ENCODE measurements around the gene KCNG2. TPM values are rescaled to one million over a fixed set of nuclear protein-coding genes. Genes with fewer than 3 reads are reported as not detected.

KCNG2 gene
- total RNA-seq, 1 experiment from 2014 or later, result not detected

GRCh38 chr18:79760348-79760747 is 37.4 kb upstream of the KCNG2 start:
- Histone ChIP-seq H3K36me3 (no peaks in the 10 kb centered on the region), H3K9me3 (replicated peaks) (no peaks in the 10 kb centered on the region), H3K27ac (no peak overlapping the region), H3K4me1 (no peaks in the 10 kb centered on the region), H3K4me3 (no peak overlapping the region), H3K27me3 (no peaks in the 10 kb centered on the region)
- DNase-seq, result no peak

GRCh38 chr18:79760881-79761280 is 36.9 kb upstream of the KCNG2 start:
- Histone ChIP-seq H3K36me3 (no peaks in the 10 kb centered on the region), H3K27me3 (no peaks in the 10 kb centered on the region), H3K4me1 (no peaks in the 10 kb centered on the region), H3K27ac (no peak overlapping the region), H3K9me3 (replicated peaks) (no peaks in the 10 kb centered on the region), H3K4me3 (no peak overlapping the region)
- DNase-seq, result no peak

- no peak for DNase-seq
- Histone ChIP-seq H3K9me3 (replicated peaks) (no peaks in the 10 kb centered on the region), H3K4me3 (no peak overlapping the region)
Measured at GRCh38 chr18:79763407-79763806, 34.3 kb upstream of the KCNG2 start.

GRCh38 chr18:79764131-79764530 is 33.6 kb upstream of the KCNG2 start:
- H3K36me3 ChIP-seq, result no peaks in the 10 kb centered on the region
- H3K9me3 ChIP-seq (replicated peaks), result no peaks in the 10 kb centered on the region
- DNase-seq, result no peak
- no peak overlapping the region for H3K4me3 ChIP-seq
- no peak overlapping the region for H3K27ac ChIP-seq
- H3K27me3 ChIP-seq, result no peaks in the 10 kb centered on the region
- H3K4me1 ChIP-seq, result no peaks in the 10 kb centered on the region

More at GRCh38 chr18:79763407-79763806, 34.3 kb upstream of the KCNG2 start:
- no peak overlapping the region for H3K27ac ChIP-seq
- no peaks in the 10 kb centered on the region for H3K36me3 ChIP-seq
- H3K4me1 ChIP-seq, result no peaks in the 10 kb centered on the region
- H3K27me3 ChIP-seq, result no peaks in the 10 kb centered on the region

GRCh38 chr18:79765491-79766245 is 32.1 kb upstream of the KCNG2 start:
- DNase-seq, result no peak
- Histone ChIP-seq H3K27me3 (no peaks in the 10 kb centered on the region), H3K27ac (no peak overlapping the region), H3K4me1 (no peaks in the 10 kb centered on the region), H3K36me3 (no peaks in the 10 kb centered on the region), H3K9me3 (replicated peaks) (no peaks in the 10 kb centered on the region), H3K4me3 (no peak overlapping the region)

- Histone ChIP-seq H3K27ac (no peak overlapping the region), H3K36me3 (no peaks in the 10 kb centered on the region), H3K27me3 (no peaks in the 10 kb centered on the region), H3K9me3 (replicated peaks) (no peaks in the 10 kb centered on the region), H3K4me3 (no peak overlapping the region), H3K4me1 (no peaks in the 10 kb centered on the region)
- DNase-seq, result no peak
Measured at GRCh38 chr18:79766308-79766707, 31.4 kb upstream of the KCNG2 start.

GRCh38 chr18:79768745-79769144 is 29.0 kb upstream of the KCNG2 start:
- no peaks in the 10 kb centered on the region for H3K27me3 ChIP-seq
- H3K4me3 ChIP-seq, result no peak overlapping the region
- H3K9me3 ChIP-seq (replicated peaks), result no peaks in the 10 kb centered on the region
- no peak overlapping the region for H3K27ac ChIP-seq
- no peaks in the 10 kb centered on the region for H3K36me3 ChIP-seq
- H3K4me1 ChIP-seq, result no peaks in the 10 kb centered on the region
- no peak for DNase-seq

- Histone ChIP-seq H3K36me3 (no peaks in the 10 kb centered on the region), H3K27ac (no peak overlapping the region), H3K9me3 (replicated peaks) (no peaks in the 10 kb centered on the region), H3K27me3 (no peaks in the 10 kb centered on the region), H3K4me3 (no peak overlapping the region), H3K4me1 (no peaks in the 10 kb centered on the region)
- DNase-seq, result no peak
Measured at GRCh38 chr18:79769698-79770500, 27.8 kb upstream of the KCNG2 start.

- Histone ChIP-seq H3K36me3 (no peaks in the 10 kb centered on the region), H3K9me3 (replicated peaks) (no peaks in the 10 kb centered on the region), H3K4me3 (no peak overlapping the region), H3K27me3 (no peaks in the 10 kb centered on the region), H3K27ac (no peak overlapping the region), H3K4me1 (no peaks in the 10 kb centered on the region)
- no peak for DNase-seq
Measured at GRCh38 chr18:79770501-79770815, 27.3 kb upstream of the KCNG2 start.

- no peak overlapping the region for H3K4me3 ChIP-seq
- no peak for DNase-seq
Measured at GRCh38 chr18:79770826-79771225, 26.9 kb upstream of the KCNG2 start.

GRCh38 chr18:79771446-79772107 is 26.2 kb upstream of the KCNG2 start:
- Histone ChIP-seq H3K27ac (no peak overlapping the region), H3K4me3 (no peak overlapping the region), H3K27me3 (no peaks in the 10 kb centered on the region), H3K36me3 (no peaks in the 10 kb centered on the region), H3K9me3 (replicated peaks) (no peaks in the 10 kb centered on the region), H3K4me1 (no peaks in the 10 kb centered on the region)
- no peak for DNase-seq

More at GRCh38 chr18:79770826-79771225, 26.9 kb upstream of the KCNG2 start:
- Histone ChIP-seq H3K9me3 (replicated peaks) (no peaks in the 10 kb centered on the region), H3K36me3 (no peaks in the 10 kb centered on the region), H3K4me1 (no peaks in the 10 kb centered on the region), H3K27me3 (no peaks in the 10 kb centered on the region), H3K27ac (no peak overlapping the region)

GRCh38 chr18:79772108-79772864 is 25.5 kb upstream of the KCNG2 start:
- H3K36me3 ChIP-seq, result no peaks in the 10 kb centered on the region
- no peak for DNase-seq
- no peak overlapping the region for H3K27ac ChIP-seq
- H3K9me3 ChIP-seq (replicated peaks), result no peaks in the 10 kb centered on the region
- no peak overlapping the region for H3K4me3 ChIP-seq
- no peaks in the 10 kb centered on the region for H3K4me1 ChIP-seq
- no peaks in the 10 kb centered on the region for H3K27me3 ChIP-seq

- H3K36me3 ChIP-seq, result no peaks in the 10 kb centered on the region
- H3K4me1 ChIP-seq, result no peaks in the 10 kb centered on the region
- no peak overlapping the region for H3K27ac ChIP-seq
- no peak for DNase-seq
- no peak overlapping the region for H3K4me3 ChIP-seq
- H3K9me3 ChIP-seq (replicated peaks), result no peaks in the 10 kb centered on the region
- no peaks in the 10 kb centered on the region for H3K27me3 ChIP-seq
Measured at GRCh38 chr18:79772865-79773696, 24.7 kb upstream of the KCNG2 start.

- no peak for DNase-seq
- Histone ChIP-seq H3K9me3 (replicated peaks) (no peaks in the 10 kb centered on the region), H3K4me3 (no peak overlapping the region), H3K27ac (no peak overlapping the region), H3K4me1 (no peaks in the 10 kb centered on the region), H3K36me3 (no peaks in the 10 kb centered on the region), H3K27me3 (no peaks in the 10 kb centered on the region)
Measured at GRCh38 chr18:79774111-79774510, 23.6 kb upstream of the KCNG2 start.
